ENCODE measurements around the gene PCNX3.
A peak's percentile ranks its signal among the peaks of the same experiment; 100 is the strongest.

Gene PCNX3

GRCh38 chr11:65595131-65595530, 20.4 kb upstream of the PCNX3 start:
- in situ Hi-C loops (cut with HindIII; ENCODE audit: low pct_unique_long_range_greater_than_20kb, low sequenced_read_pairs): no loop called here
- no peak for DNase-seq (ENCODE audit: low read depth in 1 of 2, low spot score in 1 of 2)
- no peak for TF ChIP-seq JUND (IDR thresholded peaks at IDR 0.05; ENCODE audit: low read depth)

GRCh38 chr11:65595543-65596281, 19.9 kb upstream of the PCNX3 start, which contains the start of gene KCNK7:
KCNK7 (minus strand) TSS chr11:65595800; CDS start chr11:65595772, 28 bp downstream.
- DNase-seq (ENCODE audit: low read depth in 1 of 2, low spot score in 1 of 2): no peak
- TF ChIP-seq JUND (IDR thresholded peaks at IDR 0.05; ENCODE audit: low read depth): no peak
- in situ Hi-C loops (cut with HindIII; ENCODE audit: low pct_unique_long_range_greater_than_20kb, low sequenced_read_pairs): no loop called here

GRCh38 chr11:65596520-65596919, 19.1 kb upstream of the PCNX3 start:
- DNase-seq (ENCODE audit: low read depth in 1 of 2, low spot score in 1 of 2): no peak
- in situ Hi-C loops (cut with HindIII; ENCODE audit: low pct_unique_long_range_greater_than_20kb, low sequenced_read_pairs): no loop called here
- TF ChIP-seq JUND (IDR thresholded peaks at IDR 0.05; ENCODE audit: low read depth): no peak

- no peak for DNase-seq (ENCODE audit: low read depth in 1 of 2, low spot score in 1 of 2)
- in situ Hi-C loops (cut with HindIII; ENCODE audit: low pct_unique_long_range_greater_than_20kb, low sequenced_read_pairs): no loop called here
Measured at GRCh38 chr11:65598258-65598699, 17.3 kb upstream of the PCNX3 start.

GRCh38 chr11:65599216-65599954, 16.2 kb upstream of the PCNX3 start:
- DNase-seq (ENCODE audit: low read depth in 1 of 2, low spot score in 1 of 2): no peak
- no peak for TF ChIP-seq JUND (IDR thresholded peaks at IDR 0.05; ENCODE audit: low read depth)
- in situ Hi-C loops (cut with HindIII; ENCODE audit: low pct_unique_long_range_greater_than_20kb, low sequenced_read_pairs): no loop called here

More at GRCh38 chr11:65598258-65598699, 17.3 kb upstream of the PCNX3 start:
- TF ChIP-seq JUND (IDR thresholded peaks at IDR 0.05; ENCODE audit: low read depth): no peak

GRCh38 chr11:65599955-65600246, 15.7 kb upstream of the PCNX3 start:
- no peak for DNase-seq (ENCODE audit: low read depth in 1 of 2, low spot score in 1 of 2)
- TF ChIP-seq JUND (IDR thresholded peaks at IDR 0.05; ENCODE audit: low read depth): no peak
- in situ Hi-C loops (cut with HindIII; ENCODE audit: low pct_unique_long_range_greater_than_20kb, low sequenced_read_pairs): no loop called here

- no peak for TF ChIP-seq JUND (IDR thresholded peaks at IDR 0.05; ENCODE audit: low read depth)
- in situ Hi-C loops (cut with HindIII; ENCODE audit: low pct_unique_long_range_greater_than_20kb, low sequenced_read_pairs): no loop called here
- DNase-seq (ENCODE audit: low read depth in 1 of 2, low spot score in 1 of 2): no peak
Measured at GRCh38 chr11:65604258-65604657, 11.3 kb upstream of the PCNX3 start.

GRCh38 chr11:65606876-65607613, 8.5 kb upstream of the PCNX3 start:
- peak; percentile 91 to 93 for DNase-seq (ENCODE audit: low read depth in 1 of 2, low spot score in 1 of 2)
- in situ Hi-C loops (cut with HindIII; ENCODE audit: low pct_unique_long_range_greater_than_20kb, low sequenced_read_pairs): no loop called here

GRCh38 chr11:65607614-65608426, 7.8 kb upstream of the PCNX3 start:
- DNase-seq (ENCODE audit: low read depth in 1 of 2, low spot score in 1 of 2): no peak
- in situ Hi-C loops (cut with HindIII; ENCODE audit: low pct_unique_long_range_greater_than_20kb, low sequenced_read_pairs): no loop called here

More at GRCh38 chr11:65606876-65607613, 8.5 kb upstream of the PCNX3 start:
- TF ChIP-seq JUND (IDR thresholded peaks at IDR 0.05; ENCODE audit: low read depth): no peak

GRCh38 chr11:65609229-65609628, 6.3 kb upstream of the PCNX3 start:
- TF ChIP-seq JUND (IDR thresholded peaks at IDR 0.05; ENCODE audit: low read depth): no peak
- in situ Hi-C loops (cut with HindIII; ENCODE audit: low pct_unique_long_range_greater_than_20kb, low sequenced_read_pairs): no loop called here
- DNase-seq (ENCODE audit: low read depth in 1 of 2, low spot score in 1 of 2): no peak

More at GRCh38 chr11:65607614-65608426, 7.8 kb upstream of the PCNX3 start:
- no peak for TF ChIP-seq JUND (IDR thresholded peaks at IDR 0.05; ENCODE audit: low read depth)

GRCh38 chr11:65609665-65610064, 5.9 kb upstream of the PCNX3 start:
- DNase-seq (ENCODE audit: low read depth in 1 of 2, low spot score in 1 of 2): no peak
- no peak for TF ChIP-seq JUND (IDR thresholded peaks at IDR 0.05; ENCODE audit: low read depth)
- in situ Hi-C loops (cut with HindIII; ENCODE audit: low pct_unique_long_range_greater_than_20kb, low sequenced_read_pairs): no loop called here

- in situ Hi-C loops (cut with HindIII; ENCODE audit: low pct_unique_long_range_greater_than_20kb, low sequenced_read_pairs): no loop called here
- no peak for DNase-seq (ENCODE audit: low read depth in 1 of 2, low spot score in 1 of 2)
- TF ChIP-seq JUND (IDR thresholded peaks at IDR 0.05; ENCODE audit: low read depth): no peak
Measured at GRCh38 chr11:65610404-65610803, 5.2 kb upstream of the PCNX3 start.
